Epithelial cell of proximal tubule (primary cell): Measurements from ENCODE around the gene HTRA3. TPM values are rescaled to one million over a fixed set of nuclear protein-coding genes. Genes with fewer than 3 reads are reported as not detected.

Source experiments
- DNase-seq: peaks from one replicate; pipeline ENCODE4 v3.0.0-alpha.2; 2011; ENCODE audit warnings: low read depth
- H3K4me3 ChIP-seq: 2 replicates; pipeline ENCODE4 v1.5.1; 2011; ENCODE audit warnings: low read depth, mild to moderate bottlenecking, low read length
- CTCF ChIP-seq: conservative IDR thresholded peaks from 2 replicates; pipeline ENCODE4 v1.5.1; 2012; ENCODE audit warnings: low read depth, mild to moderate bottlenecking, low read length
- total RNA-seq: library from RNA; depleted of rRNA; stranded (reverse); fragments of >200 nt; gene quantifications from 2 replicates; pipeline ENCODE4 v1.2.3, GENCODE V29; 2015

Gene HTRA3
- total RNA-seq, 1 donor from 2014 or later, result 1.2 TPM

- no peak for DNase-seq
- H3K4me3 ChIP-seq, result no peak overlapping the region
- TF ChIP-seq CTCF, result no peak
Observed at GRCh38 chr4:8291701-8292477, 22.3 kb downstream of the HTRA3 start.

- DNase-seq, result no peak
- no peak for TF ChIP-seq CTCF
- no peak overlapping the region for H3K4me3 ChIP-seq
Observed at GRCh38 chr4:8292478-8293107, 23.0 kb downstream of the HTRA3 start.

GRCh38 chr4:8293131-8293975, 23.8 kb downstream of the HTRA3 start:
- no peak for DNase-seq
- TF ChIP-seq CTCF, result no peak
- H3K4me3 ChIP-seq, result no peak overlapping the region

- TF ChIP-seq CTCF, result no peak
- no peak for DNase-seq
- H3K4me3 ChIP-seq, result no peak overlapping the region
Observed at GRCh38 chr4:8294036-8294435, 24.5 kb downstream of the HTRA3 start.

GRCh38 chr4:8294775-8295174, 25.2 kb downstream of the HTRA3 start:
- no peak for TF ChIP-seq CTCF
- DNase-seq, result no peak
- H3K4me3 ChIP-seq, result no peak overlapping the region

- no peak overlapping the region for H3K4me3 ChIP-seq
- DNase-seq, result no peak
- TF ChIP-seq CTCF, result no peak
Observed at GRCh38 chr4:8295471-8295870, 25.9 kb downstream of the HTRA3 start.
